ENCODE measurements around the gene ZNF518B.
"Not testable (repeated sequence)": the region's sequence is repeated elsewhere in the genome, so short reads cannot be mapped to it uniquely, and the experiment has no call there.

The ZNF518B gene

GRCh38 chr4:10455133-10455532 is 2.1 kb downstream of the ZNF518B start:
- no peak for ATAC-seq

- no peak for ATAC-seq
Measured at GRCh38 chr4:10454726-10455125, 2.5 kb downstream of the ZNF518B start.

- ATAC-seq, result no peak
Measured at GRCh38 chr4:10454121-10454520, 3.1 kb downstream of the ZNF518B start.

- no peak for ATAC-seq
Measured at GRCh38 chr4:10448991-10449390, 8.2 kb downstream of the ZNF518B start.

GRCh38 chr4:10442976-10443375 is 14.2 kb downstream of the ZNF518B start:
- no peak for ATAC-seq

GRCh38 chr4:10441512-10441911 is 15.7 kb downstream of the ZNF518B start:
- no peak for ATAC-seq

GRCh38 chr4:10438924-10439323 is 18.3 kb downstream of the ZNF518B start:
- no peak for ATAC-seq

GRCh38 chr4:10437735-10438134 is 19.5 kb downstream of the ZNF518B start:
- ATAC-seq, result no peak

- ATAC-seq, result not testable (repeated sequence)
Measured at GRCh38 chr4:10427680-10428079, 29.5 kb downstream of the ZNF518B start.

- ATAC-seq, result no peak
Measured at GRCh38 chr4:10421344-10422055, 35.7 kb downstream of the ZNF518B start.

- no peak for ATAC-seq
Measured at GRCh38 chr4:10417740-10418139, 39.5 kb downstream of the ZNF518B start.

- ATAC-seq, result no peak
Measured at GRCh38 chr4:10416441-10416840, 40.8 kb downstream of the ZNF518B start.

- no peak for ATAC-seq
Measured at GRCh38 chr4:10413177-10413576, 44.0 kb downstream of the ZNF518B start.

- ATAC-seq, result no peak
Measured at GRCh38 chr4:10405672-10406071, 51.6 kb downstream of the ZNF518B start.

- ATAC-seq, result no peak
Measured at GRCh38 chr4:10403633-10404445, 53.4 kb downstream of the ZNF518B start.

GRCh38 chr4:10395971-10396580 is 61.1 kb downstream of the ZNF518B start:
- no peak for ATAC-seq
